ENCODE measurements around the gene DOCK4.

DNA sequence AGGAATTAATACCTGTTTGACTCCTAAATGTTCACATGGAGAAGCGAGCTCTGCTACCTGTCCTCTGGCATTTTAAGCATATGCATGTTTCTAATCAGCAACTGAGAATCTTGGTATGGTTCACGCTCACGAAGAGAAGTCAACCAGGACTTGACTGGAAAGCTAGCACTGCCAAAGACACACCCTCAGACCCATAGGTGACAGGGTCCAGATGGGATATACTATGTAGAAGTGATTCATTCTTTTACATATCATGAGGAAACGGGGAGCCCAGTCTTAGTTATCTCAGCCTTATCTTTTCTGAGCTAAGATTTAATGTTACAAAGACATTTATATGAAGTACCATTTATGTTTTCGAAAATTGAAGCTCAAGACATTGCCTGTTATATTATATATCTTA lies 313.0 kb downstream of the DOCK4 start:
- TF ChIP-seq, protein P1, sequence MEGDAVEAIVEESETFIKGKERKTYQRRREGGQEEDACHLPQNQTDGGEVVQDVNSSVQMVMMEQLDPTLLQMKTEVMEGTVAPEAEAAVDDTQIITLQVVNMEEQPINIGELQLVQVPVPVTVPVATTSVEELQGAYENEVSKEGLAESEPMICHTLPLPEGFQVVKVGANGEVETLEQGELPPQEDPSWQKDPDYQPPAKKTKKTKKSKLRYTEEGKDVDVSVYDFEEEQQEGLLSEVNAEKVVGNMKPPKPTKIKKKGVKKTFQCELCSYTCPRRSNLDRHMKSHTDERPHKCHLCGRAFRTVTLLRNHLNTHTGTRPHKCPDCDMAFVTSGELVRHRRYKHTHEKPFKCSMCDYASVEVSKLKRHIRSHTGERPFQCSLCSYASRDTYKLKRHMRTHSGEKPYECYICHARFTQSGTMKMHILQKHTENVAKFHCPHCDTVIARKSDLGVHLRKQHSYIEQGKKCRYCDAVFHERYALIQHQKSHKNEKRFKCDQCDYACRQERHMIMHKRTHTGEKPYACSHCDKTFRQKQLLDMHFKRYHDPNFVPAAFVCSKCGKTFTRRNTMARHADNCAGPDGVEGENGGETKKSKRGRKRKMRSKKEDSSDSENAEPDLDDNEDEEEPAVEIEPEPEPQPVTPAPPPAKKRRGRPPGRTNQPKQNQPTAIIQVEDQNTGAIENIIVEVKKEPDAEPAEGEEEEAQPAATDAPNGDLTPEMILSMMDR (conservative IDR thresholded peaks at IDR 0.05; ENCODE audit: low read length): no peak
- TF ChIP-seq EZH2phosphoT487 (IDR thresholded peaks at IDR 0.05; ENCODE audit: borderline replicate concordance): no peak
